ENCODE measurements around the gene POLE4. TPM values are rescaled to one million over a fixed set of nuclear protein-coding genes. Genes with fewer than 3 reads are reported as not detected.
A peak's percentile ranks its signal among the peaks of the same experiment; 100 is the strongest.

POLE4 gene
- total and polyA plus RNA-seq, 9 of the 15 experiments (the other 6 are each of a cell fraction or from before 2014, with no cell fraction given), result 25.7 to 73.7 (median 57.3) TPM

DNA sequence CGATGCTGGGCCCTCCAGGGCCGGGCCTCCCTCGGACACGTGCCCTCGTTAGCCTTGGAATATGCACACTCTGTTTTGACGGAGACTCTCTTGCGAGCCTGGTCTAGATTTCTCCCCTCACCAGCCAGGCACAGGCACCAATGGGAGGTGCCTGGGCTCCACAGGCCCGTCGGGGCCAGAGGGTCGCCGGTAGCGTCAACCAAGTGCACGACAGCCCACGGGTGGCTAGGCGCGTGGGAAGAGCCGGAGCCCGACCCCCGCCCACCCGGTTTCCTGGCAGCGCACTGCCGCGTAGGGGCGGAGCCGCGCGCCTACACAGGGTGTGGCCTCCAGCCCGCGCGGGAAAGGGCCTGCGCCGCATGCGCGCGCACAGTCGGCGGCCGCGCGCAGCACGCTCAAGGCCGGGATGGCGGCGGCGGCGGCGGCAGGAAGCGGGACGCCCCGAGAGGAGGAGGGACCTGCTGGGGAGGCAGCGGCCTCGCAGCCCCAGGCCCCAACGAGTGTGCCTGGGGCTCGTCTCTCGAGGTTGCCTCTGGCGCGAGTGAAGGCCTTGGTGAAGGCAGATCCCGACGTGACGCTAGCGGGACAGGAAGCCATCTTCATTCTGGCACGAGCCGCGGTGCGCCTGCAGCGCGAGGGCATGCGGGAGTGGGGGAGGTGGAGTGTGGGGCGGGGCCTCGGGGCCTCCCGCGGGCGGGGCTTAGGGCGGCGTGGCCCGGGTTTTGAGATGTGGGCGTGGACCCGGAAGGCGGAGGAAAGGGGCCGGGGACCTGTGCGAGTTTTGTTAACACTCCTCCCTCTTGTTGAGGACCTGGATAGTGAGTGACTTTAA is at the start of gene POLE4 (continued):
- TF ChIP-seq ZNF444 (CRISPR knock-in tag; IDR thresholded peaks at IDR 0.05), result no peak
- no peak for TF ChIP-seq ZNF785 (CRISPR knock-in tag; IDR thresholded peaks at IDR 0.05)
- TF ChIP-seq, protein P1, sequence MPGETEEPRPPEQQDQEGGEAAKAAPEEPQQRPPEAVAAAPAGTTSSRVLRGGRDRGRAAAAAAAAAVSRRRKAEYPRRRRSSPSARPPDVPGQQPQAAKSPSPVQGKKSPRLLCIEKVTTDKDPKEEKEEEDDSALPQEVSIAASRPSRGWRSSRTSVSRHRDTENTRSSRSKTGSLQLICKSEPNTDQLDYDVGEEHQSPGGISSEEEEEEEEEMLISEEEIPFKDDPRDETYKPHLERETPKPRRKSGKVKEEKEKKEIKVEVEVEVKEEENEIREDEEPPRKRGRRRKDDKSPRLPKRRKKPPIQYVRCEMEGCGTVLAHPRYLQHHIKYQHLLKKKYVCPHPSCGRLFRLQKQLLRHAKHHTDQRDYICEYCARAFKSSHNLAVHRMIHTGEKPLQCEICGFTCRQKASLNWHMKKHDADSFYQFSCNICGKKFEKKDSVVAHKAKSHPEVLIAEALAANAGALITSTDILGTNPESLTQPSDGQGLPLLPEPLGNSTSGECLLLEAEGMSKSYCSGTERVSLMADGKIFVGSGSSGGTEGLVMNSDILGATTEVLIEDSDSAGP (CRISPR knock-in tag; IDR thresholded peaks at IDR 0.05), result 0 out of 2 replicates have a peak, but pooled peaks have one; percentile 60
- TF ChIP-seq JUND (IDR thresholded peaks at IDR 0.05; ENCODE audit: borderline replicate concordance, low read depth, low read length), result no peak
- TF ChIP-seq JUND (tag; IDR thresholded peaks at IDR 0.05; ENCODE audit: borderline replicate concordance, low read depth, low read length), result no peak; the same call in 2 of the 3 replicates
- TF ChIP-seq ZNF212 (CRISPR knock-in tag; IDR thresholded peaks at IDR 0.05), result no peak
- TF ChIP-seq, protein P2, sequence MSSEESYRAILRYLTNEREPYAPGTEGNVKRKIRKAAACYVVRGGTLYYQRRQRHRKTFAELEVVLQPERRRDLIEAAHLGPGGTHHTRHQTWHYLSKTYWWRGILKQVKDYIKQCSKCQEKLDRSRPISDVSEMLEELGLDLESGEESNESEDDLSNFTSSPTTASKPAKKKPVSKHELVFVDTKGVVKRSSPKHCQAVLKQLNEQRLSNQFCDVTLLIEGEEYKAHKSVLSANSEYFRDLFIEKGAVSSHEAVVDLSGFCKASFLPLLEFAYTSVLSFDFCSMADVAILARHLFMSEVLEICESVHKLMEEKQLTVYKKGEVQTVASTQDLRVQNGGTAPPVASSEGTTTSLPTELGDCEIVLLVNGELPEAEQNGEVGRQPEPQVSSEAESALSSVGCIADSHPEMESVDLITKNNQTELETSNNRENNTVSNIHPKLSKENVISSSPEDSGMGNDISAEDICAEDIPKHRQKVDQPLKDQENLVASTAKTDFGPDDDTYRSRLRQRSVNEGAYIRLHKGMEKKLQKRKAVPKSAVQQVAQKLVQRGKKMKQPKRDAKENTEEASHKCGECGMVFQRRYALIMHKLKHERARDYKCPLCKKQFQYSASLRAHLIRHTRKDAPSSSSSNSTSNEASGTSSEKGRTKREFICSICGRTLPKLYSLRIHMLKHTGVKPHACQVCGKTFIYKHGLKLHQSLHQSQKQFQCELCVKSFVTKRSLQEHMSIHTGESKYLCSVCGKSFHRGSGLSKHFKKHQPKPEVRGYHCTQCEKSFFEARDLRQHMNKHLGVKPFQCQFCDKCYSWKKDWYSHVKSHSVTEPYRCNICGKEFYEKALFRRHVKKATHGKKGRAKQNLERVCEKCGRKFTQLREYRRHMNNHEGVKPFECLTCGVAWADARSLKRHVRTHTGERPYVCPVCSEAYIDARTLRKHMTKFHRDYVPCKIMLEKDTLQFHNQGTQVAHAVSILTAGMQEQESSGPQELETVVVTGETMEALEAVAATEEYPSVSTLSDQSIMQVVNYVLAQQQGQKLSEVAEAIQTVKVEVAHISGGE (CRISPR knock-in tag; IDR thresholded peaks at IDR 0.05), result peak in 1 of 3 experiments; percentile 75; a peak in 2 of 6 replicates
- TF ChIP-seq, protein P3, sequence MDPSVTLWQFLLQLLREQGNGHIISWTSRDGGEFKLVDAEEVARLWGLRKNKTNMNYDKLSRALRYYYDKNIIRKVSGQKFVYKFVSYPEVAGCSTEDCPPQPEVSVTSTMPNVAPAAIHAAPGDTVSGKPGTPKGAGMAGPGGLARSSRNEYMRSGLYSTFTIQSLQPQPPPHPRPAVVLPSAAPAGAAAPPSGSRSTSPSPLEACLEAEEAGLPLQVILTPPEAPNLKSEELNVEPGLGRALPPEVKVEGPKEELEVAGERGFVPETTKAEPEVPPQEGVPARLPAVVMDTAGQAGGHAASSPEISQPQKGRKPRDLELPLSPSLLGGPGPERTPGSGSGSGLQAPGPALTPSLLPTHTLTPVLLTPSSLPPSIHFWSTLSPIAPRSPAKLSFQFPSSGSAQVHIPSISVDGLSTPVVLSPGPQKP (CRISPR knock-in tag; IDR thresholded peaks at IDR 0.05), result no peak
- peak; percentile 70 for TF ChIP-seq HMGN3 (IDR thresholded peaks at IDR 0.05; ENCODE audit: borderline replicate concordance, extremely low read depth, insufficient read length, low read depth, low read length)
- TF ChIP-seq BACH1 (tag; IDR thresholded peaks at IDR 0.05), result no peak; the same call in 1 of the 2 replicates
- TF ChIP-seq, protein P4, sequence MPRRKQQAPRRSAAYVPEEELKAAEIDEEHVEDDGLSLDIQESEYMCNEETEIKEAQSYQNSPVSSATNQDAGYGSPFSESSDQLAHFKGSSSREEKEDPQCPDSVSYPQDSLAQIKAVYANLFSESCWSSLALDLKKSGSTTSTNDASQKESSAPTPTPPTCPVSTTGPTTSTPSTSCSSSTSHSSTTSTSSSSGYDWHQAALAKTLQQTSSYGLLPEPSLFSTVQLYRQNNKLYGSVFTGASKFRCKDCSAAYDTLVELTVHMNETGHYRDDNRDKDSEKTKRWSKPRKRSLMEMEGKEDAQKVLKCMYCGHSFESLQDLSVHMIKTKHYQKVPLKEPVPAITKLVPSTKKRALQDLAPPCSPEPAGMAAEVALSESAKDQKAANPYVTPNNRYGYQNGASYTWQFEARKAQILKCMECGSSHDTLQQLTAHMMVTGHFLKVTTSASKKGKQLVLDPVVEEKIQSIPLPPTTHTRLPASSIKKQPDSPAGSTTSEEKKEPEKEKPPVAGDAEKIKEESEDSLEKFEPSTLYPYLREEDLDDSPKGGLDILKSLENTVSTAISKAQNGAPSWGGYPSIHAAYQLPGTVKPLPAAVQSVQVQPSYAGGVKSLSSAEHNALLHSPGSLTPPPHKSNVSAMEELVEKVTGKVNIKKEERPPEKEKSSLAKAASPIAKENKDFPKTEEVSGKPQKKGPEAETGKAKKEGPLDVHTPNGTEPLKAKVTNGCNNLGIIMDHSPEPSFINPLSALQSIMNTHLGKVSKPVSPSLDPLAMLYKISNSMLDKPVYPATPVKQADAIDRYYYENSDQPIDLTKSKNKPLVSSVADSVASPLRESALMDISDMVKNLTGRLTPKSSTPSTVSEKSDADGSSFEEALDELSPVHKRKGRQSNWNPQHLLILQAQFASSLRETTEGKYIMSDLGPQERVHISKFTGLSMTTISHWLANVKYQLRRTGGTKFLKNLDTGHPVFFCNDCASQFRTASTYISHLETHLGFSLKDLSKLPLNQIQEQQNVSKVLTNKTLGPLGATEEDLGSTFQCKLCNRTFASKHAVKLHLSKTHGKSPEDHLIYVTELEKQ (CRISPR knock-in tag; IDR thresholded peaks at IDR 0.05), result 0 out of 2 replicates have a peak, but pooled peaks have one; percentile 7

Data from K562 (cell line).